Measurements from ENCODE around the gene OS9.

OS9 gene

DNA sequence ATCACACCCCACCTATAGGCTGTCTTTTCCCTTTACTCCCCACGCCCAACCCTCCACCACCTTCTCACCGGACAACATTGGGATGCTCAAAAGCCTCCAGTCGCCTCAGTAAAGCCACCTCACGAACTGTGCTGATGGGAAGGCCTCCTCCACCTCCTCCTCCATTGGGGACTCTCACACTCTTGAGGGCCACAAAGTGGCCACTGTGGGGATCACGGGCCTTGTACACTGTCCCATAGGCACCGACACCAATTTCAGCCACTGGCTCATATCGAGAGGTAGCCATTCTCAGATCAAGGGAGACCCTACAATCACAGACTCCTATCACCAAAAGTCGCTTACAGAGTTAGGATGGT, 57.5 kb downstream of the OS9 start:
- ChIA-PET POLR2A (ENCODE audit: low non-redundant PET) (no interaction called here), CTCF (no interaction called here)
- peak overlapping the region; percentile 81 for H3K27ac ChIP-seq
- TF ChIP-seq CTCF (conservative IDR thresholded peaks at IDR 0.05; ENCODE audit: low read depth), result no peak
- DNase-seq (ENCODE audit: low spot score), result no peak

GRCh38 chr12:57751788-57752667, 58.1 kb downstream of the OS9 start, which contains the start of gene CDK4:
Gene CDK4 (minus strand): TSS chr12:57752310. CDS start chr12:57751717, 593 bp downstream.
- POLR2A ChIA-PET (ENCODE audit: low non-redundant PET), result no interaction called here
- CTCF ChIA-PET, result interaction anchor here (0.8 kb wide), 1 partner anchor 26 kb away, joined by 3 read pairs; no protein-coding TSS in a partner anchor
- DNase-seq (ENCODE audit: low spot score), result peak; percentile 98

GRCh38 chr12:57752668-57753000, 58.7 kb downstream of the OS9 start:
- no peak for DNase-seq (ENCODE audit: low spot score)
- POLR2A ChIA-PET (ENCODE audit: low non-redundant PET), result no interaction called here
- CTCF ChIA-PET, result no interaction called here
- peak overlapping the region; percentile 81 for H3K27ac ChIP-seq
- no peak for TF ChIP-seq CTCF (conservative IDR thresholded peaks at IDR 0.05; ENCODE audit: low read depth)

More at GRCh38 chr12:57751788-57752667, 58.1 kb downstream of the OS9 start, which contains the start of gene CDK4:
- TF ChIP-seq CTCF (conservative IDR thresholded peaks at IDR 0.05; ENCODE audit: low read depth), result no peak
- peak within 1 kb of the TSS; percentile 81 for H3K27ac ChIP-seq

- no peak for DNase-seq (ENCODE audit: low spot score)
- ChIA-PET POLR2A (ENCODE audit: low non-redundant PET) (no interaction called here), CTCF (interaction anchor here (0.7 kb wide), 1 partner anchor 27 kb away, joined by 3 read pairs; no protein-coding TSS in a partner anchor)
- no peak overlapping the region for H3K27ac ChIP-seq
- TF ChIP-seq CTCF (conservative IDR thresholded peaks at IDR 0.05; ENCODE audit: low read depth), result no peak
Measured at GRCh38 chr12:57753756-57754337, 59.9 kb downstream of the OS9 start.

DNA sequence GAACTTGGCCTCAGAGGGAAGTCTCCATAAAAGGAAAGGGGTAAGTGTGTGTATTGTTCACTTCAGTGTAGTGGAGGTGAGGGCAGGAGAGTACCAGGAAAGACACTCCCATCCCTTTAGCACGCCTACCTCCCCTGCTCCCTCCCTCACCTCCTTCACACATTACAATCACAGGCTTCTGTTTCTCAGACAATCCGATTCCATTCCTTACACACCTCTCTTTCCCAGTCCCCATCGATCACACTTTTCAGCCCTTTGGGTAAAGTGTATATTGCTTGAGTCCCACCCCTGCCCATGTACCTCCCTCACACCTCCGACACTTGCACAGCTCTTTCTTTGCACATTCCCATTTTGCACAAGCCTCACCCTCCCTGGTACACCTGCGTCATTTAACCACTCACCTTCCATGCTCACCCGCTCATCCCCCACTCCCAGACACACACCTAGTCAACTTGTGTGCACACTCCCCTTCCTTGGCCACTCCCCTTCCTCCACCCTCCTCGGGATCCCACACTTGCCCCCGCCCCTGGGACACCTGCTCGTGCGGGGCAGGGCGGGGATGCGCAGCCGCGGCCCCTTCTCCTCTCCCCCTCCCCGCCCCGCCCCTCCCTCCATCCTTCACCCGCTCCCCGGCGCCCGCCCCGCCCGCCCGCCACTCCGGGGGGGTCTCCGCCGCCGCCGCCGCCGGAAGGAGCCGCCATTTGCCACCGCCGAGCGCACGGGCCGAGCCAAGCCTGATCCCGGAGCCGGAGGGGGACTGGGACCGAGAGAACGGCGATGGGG, 60.7 kb downstream of the OS9 start, which contains the start of gene MARCHF9:
Gene MARCHF9 (plus strand): TSS at position 693 of the 783 bp plus-strand sequence. CDS start 426 bp downstream, outside the sequence.
- TF ChIP-seq CTCF (conservative IDR thresholded peaks at IDR 0.05; ENCODE audit: low read depth), result no peak
- DNase-seq (ENCODE audit: low spot score), result peak; percentile 82
- ChIA-PET CTCF (interaction anchor here (0.7 kb wide), 1 partner anchor 28 kb away, joined by 3 read pairs; no protein-coding TSS in a partner anchor), POLR2A (ENCODE audit: low non-redundant PET) (no interaction called here)
- peak within 1 kb of the TSS; percentile 79 for H3K27ac ChIP-seq

GRCh38 chr12:57755194-57755453, 61.2 kb downstream of the OS9 start:
- peak overlapping the region; percentile 79 for H3K27ac ChIP-seq
- ChIA-PET POLR2A (ENCODE audit: low non-redundant PET) (no interaction called here), CTCF (no interaction called here)
- DNase-seq (ENCODE audit: low spot score), result no peak
- no peak for TF ChIP-seq CTCF (conservative IDR thresholded peaks at IDR 0.05; ENCODE audit: low read depth)

Measured in RWPE1 (cell line).